MM.1S (cell line): ENCODE data around the gene BCL2A1.

Experiments used
- DNase-seq: peaks from one replicate; pipeline ENCODE4 v3.0.0-alpha.2; 2015
- H2AFZ ChIP-seq: fragments of 300-600 bp; sonication (generic); 2 replicates; pipeline ENCODE4 v1.6.0; 2016; ENCODE audit warnings: antibody characterized with exemption, low read length
- H3F3A ChIP-seq: fragments of 300-600 bp; sonication (generic); 2 replicates; pipeline ENCODE4 v1.6.1; 2016; ENCODE audit warnings: mild to moderate bottlenecking, antibody characterized with exemption, low read length, moderate library complexity, mixed read lengths; ENCODE audit not compliant: insufficient read depth
- H3K27ac ChIP-seq: fragments of 300-600 bp; sonication (generic); 2 replicates; pipeline ENCODE4 v1.5.1; 2016; ENCODE audit warnings: mild to moderate bottlenecking, low read length
- H3K27me3 ChIP-seq: fragments of 300-600 bp; sonication (generic); replicated peaks from 2 replicates; pipeline ENCODE4 v1.6.0; 2016; ENCODE audit warnings: low read length; ENCODE audit not compliant: insufficient read depth
- H3K36me3 ChIP-seq: fragments of 300-600 bp; sonication (generic); replicated peaks from 2 replicates; pipeline ENCODE4 v1.6.1; 2016; ENCODE audit warnings: mild to moderate bottlenecking, low read length, mixed read lengths; ENCODE audit not compliant: insufficient read depth
- H3K4me1 ChIP-seq: fragments of 300-600 bp; sonication (generic); 2 replicates; pipeline ENCODE4 v1.6.1; 2016; ENCODE audit warnings: low read length, mixed read lengths
- H3K4me2 ChIP-seq: fragments of 300-600 bp; sonication (generic); 2 replicates; pipeline ENCODE4 v1.6.0; 2016; ENCODE audit warnings: low read depth, low read length
- H3K4me3 ChIP-seq: fragments of 300-600 bp; sonication (generic); 2 replicates; pipeline ENCODE4 v1.5.1; 2016; ENCODE audit warnings: low read length, mixed read lengths
- H3K79me2 ChIP-seq: fragments of 300-600 bp; sonication (generic); 2 replicates; pipeline ENCODE4 v1.6.1; 2016; ENCODE audit warnings: mixed run types, low read length, mixed read lengths
- H3K9ac ChIP-seq: fragments of 300-600 bp; sonication (generic); 2 replicates; pipeline ENCODE4 v1.6.1; 2016; ENCODE audit warnings: low read length, mixed read lengths
- H3K9me2 ChIP-seq: fragments of 300-600 bp; sonication (generic); replicated peaks from 2 replicates; pipeline ENCODE4 v1.6.1; 2016; ENCODE audit warnings: mild to moderate bottlenecking, low read length, mixed read lengths; ENCODE audit not compliant: insufficient read depth
- H3K9me3 ChIP-seq: fragments of 300-600 bp; sonication (generic); replicated peaks from 2 replicates; pipeline ENCODE4 v1.6.1; 2016; ENCODE audit warnings: mild to moderate bottlenecking, low read length, mixed read lengths; ENCODE audit not compliant: insufficient read depth
- H4K20me1 ChIP-seq: fragments of 300-600 bp; sonication (generic); 2 replicates; pipeline ENCODE4 v1.6.1; 2016; ENCODE audit warnings: mild to moderate bottlenecking, low read length, moderate library complexity, mixed read lengths; ENCODE audit not compliant: insufficient read depth
- CTCF ChIP-seq: fragments of 300-600 bp; sonication (generic); IDR thresholded peaks from 2 replicates; pipeline ENCODE4 v1.5.1; 2016; ENCODE audit warnings: antibody characterized with exemption, low read length, mixed read lengths
- EZH2 ChIP-seq: fragments of 300-600 bp; sonication (generic); optimal IDR thresholded peaks from 2 replicates; pipeline ENCODE3; 2017; ENCODE audit warnings: low read depth, mild to moderate bottlenecking, antibody characterized with exemption, low read length, mixed read lengths
- EZH2phosphoT487 ChIP-seq: fragments of 300-600 bp; sonication (generic); IDR thresholded peaks from 2 replicates; pipeline ENCODE4 v1.6.1; 2018; ENCODE audit warnings: antibody characterized with exemption, low read length

The BCL2A1 gene

DNA sequence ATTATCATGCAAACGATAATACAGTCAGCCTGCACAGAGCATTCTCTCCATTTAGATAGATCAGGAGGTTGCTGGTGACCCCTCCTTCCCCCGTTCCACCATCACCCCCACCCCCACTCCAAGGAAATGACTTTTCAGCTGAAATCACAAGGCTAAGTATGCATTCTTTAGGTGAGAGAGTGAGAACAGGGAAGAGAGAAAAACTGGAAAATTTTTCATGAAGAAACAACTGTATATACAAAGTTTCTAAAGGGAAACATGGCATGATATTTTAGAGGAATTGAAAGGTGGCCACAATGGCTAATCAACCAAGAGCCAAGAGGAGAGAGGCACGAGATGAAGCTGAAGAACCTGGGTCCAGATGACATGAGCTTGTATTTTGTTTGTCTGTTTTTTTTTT, 22.2 kb downstream of the BCL2A1 start:
- Histone ChIP-seq H2AFZ (no peak overlapping the region), H3K4me2 (no peak overlapping the region), H3K4me1 (no peaks in the 10 kb centered on the region), H3K36me3 (no peaks in the 10 kb centered on the region), H3F3A (no peaks in the 10 kb centered on the region), H3K9ac (no peak overlapping the region), H3K79me2 (no peaks in the 10 kb centered on the region), H4K20me1 (no peaks in the 10 kb centered on the region), H3K9me3 (no peaks in the 10 kb centered on the region), H3K27ac (no peak overlapping the region), H3K27me3 (no peaks in the 10 kb centered on the region), H3K9me2 (no peaks in the 10 kb centered on the region), H3K4me3 (no peak overlapping the region)
- no peak for DNase-seq
- TF ChIP-seq CTCF (no peak), EZH2phosphoT487 (no peak), EZH2 (no peak)

DNA sequence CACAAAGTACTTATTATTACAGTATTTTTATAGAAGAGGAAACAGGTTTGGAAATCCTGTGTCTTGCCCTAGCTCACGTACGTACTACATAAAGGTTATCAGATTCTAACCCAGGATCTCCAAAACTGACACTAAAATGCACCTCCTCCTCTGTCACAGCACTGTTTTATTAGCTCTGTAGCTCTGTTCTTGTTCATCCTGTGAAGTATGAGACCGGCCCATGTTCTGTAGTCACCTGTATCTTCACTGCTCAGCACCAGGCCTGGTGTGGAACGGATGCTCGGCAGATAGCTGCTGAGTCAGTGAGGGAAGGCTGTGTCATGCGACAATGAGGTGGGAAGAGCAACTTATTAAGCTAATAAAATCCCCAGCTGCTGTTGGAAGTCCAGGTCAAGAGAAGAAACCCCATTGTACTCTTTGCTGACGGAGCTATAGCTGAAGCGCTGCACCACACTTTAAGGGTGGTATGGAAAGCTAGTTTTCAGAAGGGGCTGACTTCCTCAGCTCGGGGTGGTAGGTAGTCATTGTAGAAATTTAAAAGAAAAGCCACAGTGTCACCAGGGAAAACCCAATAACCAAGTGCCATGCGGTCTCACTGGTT, 22.8 kb downstream of the BCL2A1 start:
- no peaks in the 10 kb centered on the region for H3K4me1 ChIP-seq
- no peak overlapping the region for H2AFZ ChIP-seq
- no peaks in the 10 kb centered on the region for H3K9me2 ChIP-seq
- H3K36me3 ChIP-seq, result no peaks in the 10 kb centered on the region
- H3K27me3 ChIP-seq, result no peaks in the 10 kb centered on the region
- no peak for TF ChIP-seq CTCF
- no peak for TF ChIP-seq EZH2
- no peak for TF ChIP-seq EZH2phosphoT487
- no peaks in the 10 kb centered on the region for H3F3A ChIP-seq
- H3K4me2 ChIP-seq, result no peak overlapping the region
- H3K27ac ChIP-seq, result no peak overlapping the region
- no peak overlapping the region for H3K9ac ChIP-seq
- no peaks in the 10 kb centered on the region for H4K20me1 ChIP-seq
- no peak for DNase-seq
- no peaks in the 10 kb centered on the region for H3K79me2 ChIP-seq
- no peaks in the 10 kb centered on the region for H3K9me3 ChIP-seq
- H3K4me3 ChIP-seq, result no peak overlapping the region

GRCh38 chr15:79947009-79947408, 24.0 kb downstream of the BCL2A1 start:
- no peak overlapping the region for H3K27ac ChIP-seq
- no peaks in the 10 kb centered on the region for H3K36me3 ChIP-seq
- TF ChIP-seq EZH2, result no peak
- H3K27me3 ChIP-seq, result no peaks in the 10 kb centered on the region
- no peak overlapping the region for H3K9ac ChIP-seq
- no peaks in the 10 kb centered on the region for H3F3A ChIP-seq
- no peaks in the 10 kb centered on the region for H3K4me1 ChIP-seq
- no peaks in the 10 kb centered on the region for H3K79me2 ChIP-seq
- no peaks in the 10 kb centered on the region for H3K9me2 ChIP-seq
- H3K4me3 ChIP-seq, result no peak overlapping the region
- no peaks in the 10 kb centered on the region for H3K9me3 ChIP-seq
- no peaks in the 10 kb centered on the region for H4K20me1 ChIP-seq
- H2AFZ ChIP-seq, result no peak overlapping the region
- DNase-seq, result no peak
- H3K4me2 ChIP-seq, result no peak overlapping the region

- no peak overlapping the region for H3K4me2 ChIP-seq
- no peaks in the 10 kb centered on the region for H4K20me1 ChIP-seq
- no peaks in the 10 kb centered on the region for H3K27me3 ChIP-seq
- no peaks in the 10 kb centered on the region for H3F3A ChIP-seq
- TF ChIP-seq CTCF (no peak), EZH2phosphoT487 (no peak), EZH2 (no peak)
- DNase-seq, result no peak
- H3K36me3 ChIP-seq, result no peaks in the 10 kb centered on the region
- no peak overlapping the region for H2AFZ ChIP-seq
- no peaks in the 10 kb centered on the region for H3K79me2 ChIP-seq
- no peaks in the 10 kb centered on the region for H3K9me3 ChIP-seq
- H3K4me1 ChIP-seq, result no peaks in the 10 kb centered on the region
- no peak overlapping the region for H3K4me3 ChIP-seq
- no peak overlapping the region for H3K27ac ChIP-seq
- no peaks in the 10 kb centered on the region for H3K9me2 ChIP-seq
- H3K9ac ChIP-seq, result no peak overlapping the region
Measured at GRCh38 chr15:79944622-79945021, 26.4 kb downstream of the BCL2A1 start.
